Neural crest cell (in vitro differentiated cells): ENCODE data around the gene MAST2. TPM values are rescaled to one million over a fixed set of nuclear protein-coding genes. Genes with fewer than 3 reads are reported as not detected.
"Not testable (repeated sequence)": the region's sequence is repeated elsewhere in the genome, so short reads cannot be mapped to it uniquely, and the experiment has no call there.

Experiments
- DNase-seq: peaks from one replicate; pipeline ENCODE4 v3.0.0; 2021; ENCODE audit warnings: low read depth, mixed read lengths, low spot score
- H3K27ac Mint-ChIP-seq: one replicate; pipeline ENCODE4 v1.8.0; 2021; ENCODE audit warnings: mild to moderate bottlenecking, mixed read lengths; ENCODE audit not compliant: unreplicated experiment
- H3K27me3 Mint-ChIP-seq: 2 replicates; pipeline ENCODE4 v1.8.0; 2021; ENCODE audit warnings: low read depth, mild to moderate bottlenecking, mixed read lengths
- H3K36me3 Mint-ChIP-seq: 2 replicates; pipeline ENCODE4 v1.8.0; 2021; ENCODE audit warnings: low read depth, mild to moderate bottlenecking, mixed read lengths
- H3K4me1 Mint-ChIP-seq: 2 replicates; pipeline ENCODE4 v1.8.0; 2021; ENCODE audit warnings: mixed read lengths
- H3K4me3 Mint-ChIP-seq: one replicate; pipeline ENCODE4 v1.8.0; 2021; ENCODE audit warnings: mild to moderate bottlenecking, mixed read lengths
- H3K9me3 Mint-ChIP-seq: 2 replicates; pipeline ENCODE4 v1.8.0; 2021; ENCODE audit warnings: mixed read lengths
- CTCF ChIP-seq: fragments of 200-600 bp; sonication (generic); conservative IDR thresholded peaks from 2 replicates; pipeline ENCODE4 v1.5.0; 2021; ENCODE audit warnings: antibody characterized with exemption, mild to moderate bottlenecking
- total RNA-seq: library from RNA; stranded (reverse); gene quantifications from 2 replicates; pipeline ENCODE4 v1.2.1, GENCODE V29; 2021

MAST2 gene
- total RNA-seq, 1 donor from 2014 or later: 47.6 TPM

DNA sequence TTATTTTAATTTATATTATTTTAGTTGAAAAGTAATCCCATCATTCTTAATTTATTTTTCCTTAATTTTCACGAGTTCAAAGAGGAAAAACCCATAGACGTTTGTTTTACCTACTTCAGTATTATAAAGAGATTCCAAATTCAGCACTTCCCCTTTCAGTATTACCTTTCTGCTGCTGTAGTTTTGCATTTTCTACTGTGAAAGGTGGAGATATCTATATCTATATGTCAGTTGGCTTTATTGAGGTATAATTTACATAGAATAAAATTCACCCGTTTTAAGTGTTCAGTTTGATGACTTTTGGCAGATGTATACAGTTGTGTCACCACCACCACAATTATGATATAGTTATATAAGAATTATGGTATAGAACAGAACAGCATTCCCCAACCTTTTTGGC lies 33.0 kb downstream of the MAST2 start:
- no peak for TF ChIP-seq CTCF
- Mint-ChIP-seq H3K4me1 (no peaks in the 10 kb centered on the region), H3K27me3 (no peaks in the 10 kb centered on the region), H3K4me3 (no peak overlapping the region), H3K9me3 (no peaks in the 10 kb centered on the region), H3K27ac (no peak overlapping the region), H3K36me3 (peaks cover 8% of the 10 kb centered on the region)
- no peak for DNase-seq

DNA sequence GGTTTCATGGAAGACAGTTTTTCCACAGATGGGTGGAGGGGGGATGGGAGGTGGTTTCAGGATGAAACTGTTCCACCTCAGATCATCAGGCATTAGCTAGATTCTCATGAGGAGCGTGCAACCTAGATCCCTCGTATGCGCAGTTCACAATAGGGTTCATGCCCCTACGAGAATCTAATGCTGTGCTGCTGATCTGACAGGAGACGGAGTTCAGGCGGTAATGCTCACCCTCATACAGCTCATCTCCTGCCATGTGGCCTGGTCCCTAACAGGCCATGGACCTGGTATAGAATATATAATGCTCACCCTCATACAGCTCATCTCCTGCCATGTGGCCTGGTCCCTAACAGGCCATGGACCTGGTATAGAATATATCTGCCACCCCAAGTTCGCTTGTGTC lies 33.4 kb downstream of the MAST2 start:
- not testable (repeated sequence) for H3K4me3 Mint-ChIP-seq, H3K4me1 Mint-ChIP-seq

DNA sequence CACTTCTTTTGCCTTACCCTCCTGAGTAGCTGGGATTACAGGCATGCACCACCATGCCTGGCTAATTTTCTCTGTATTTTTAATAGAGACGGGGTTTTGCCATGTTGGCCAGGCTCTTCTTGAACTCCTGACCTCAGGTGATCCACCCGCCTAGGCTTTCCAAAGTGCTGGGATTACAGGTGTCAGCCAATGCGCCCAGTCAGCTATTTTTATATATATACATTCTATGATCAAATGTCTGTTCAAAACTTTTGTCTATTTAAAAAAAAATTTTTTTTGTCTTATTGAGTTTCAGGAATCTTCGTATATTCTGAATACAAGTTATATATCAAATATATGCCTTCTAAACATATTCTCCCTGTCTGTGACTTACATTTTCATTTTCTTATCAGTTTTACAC lies 34.9 kb downstream of the MAST2 start:
- not testable (repeated sequence) for H3K27ac Mint-ChIP-seq, H3K4me1 Mint-ChIP-seq, H3K27me3 Mint-ChIP-seq, H3K36me3 Mint-ChIP-seq, H3K4me3 Mint-ChIP-seq, DNase-seq, H3K9me3 Mint-ChIP-seq

More for the DNA sequence above, 33.4 kb downstream of the MAST2 start:
- DNase-seq, H3K27ac Mint-ChIP-seq, H3K9me3 Mint-ChIP-seq, H3K36me3 Mint-ChIP-seq, H3K27me3 Mint-ChIP-seq: not testable (repeated sequence)

GRCh38 chr1:45840704-45841103 lies 37.3 kb downstream of the MAST2 start:
- Mint-ChIP-seq H3K27me3 (no peaks in the 10 kb centered on the region), H3K9me3 (no peaks in the 10 kb centered on the region), H3K4me1 (peaks cover 6% of the 10 kb centered on the region), H3K4me3 (no peak overlapping the region), H3K27ac (no peak overlapping the region), H3K36me3 (no peaks in the 10 kb centered on the region)
- TF ChIP-seq CTCF: no peak
- no peak for DNase-seq

DNA sequence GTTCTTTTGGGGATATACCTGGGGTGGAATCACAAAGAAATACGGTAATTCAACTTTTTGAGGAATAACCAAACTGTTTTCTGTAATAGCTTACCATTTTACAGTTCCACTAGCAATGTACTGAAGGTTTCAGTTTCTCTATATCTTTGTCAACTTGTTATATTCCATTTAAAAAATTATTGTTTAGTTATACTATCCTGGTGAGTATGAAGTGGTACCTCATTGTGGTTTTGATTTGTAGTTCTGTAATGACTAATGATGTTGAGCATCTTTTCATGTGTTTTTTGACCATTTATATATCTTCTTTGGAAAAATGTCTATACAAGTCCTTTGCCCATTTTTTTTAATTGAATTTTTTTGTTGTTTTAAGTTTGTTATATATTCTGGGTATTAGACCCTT lies 39.4 kb downstream of the MAST2 start:
- no peak overlapping the region for H3K4me3 Mint-ChIP-seq
- H3K27ac Mint-ChIP-seq: no peak overlapping the region
- DNase-seq: no peak
- H3K9me3 Mint-ChIP-seq: no peaks in the 10 kb centered on the region
- H3K36me3 Mint-ChIP-seq: no peaks in the 10 kb centered on the region
- H3K27me3 Mint-ChIP-seq: no peaks in the 10 kb centered on the region
- H3K4me1 Mint-ChIP-seq: peaks cover 6% of the 10 kb centered on the region
- TF ChIP-seq CTCF: no peak

- Mint-ChIP-seq H3K9me3 (no peaks in the 10 kb centered on the region), H3K36me3 (peaks cover 5% of the 10 kb centered on the region), H3K27ac (no peak overlapping the region), H3K27me3 (no peaks in the 10 kb centered on the region), H3K4me1 (peaks cover 6% of the 10 kb centered on the region), H3K4me3 (no peak overlapping the region)
- no peak for DNase-seq
- TF ChIP-seq CTCF: no peak
Observed at GRCh38 chr1:45843474-45843905, 40.1 kb downstream of the MAST2 start.

GRCh38 chr1:45844000-45844399 lies 40.6 kb downstream of the MAST2 start:
- not testable (repeated sequence) for H3K27ac Mint-ChIP-seq, H3K9me3 Mint-ChIP-seq, H3K36me3 Mint-ChIP-seq, H3K4me1 Mint-ChIP-seq, H3K27me3 Mint-ChIP-seq, H3K4me3 Mint-ChIP-seq, DNase-seq
